Measurements from ENCODE around the gene ZSCAN10. TPM values are rescaled to one million over a fixed set of nuclear protein-coding genes. Genes with fewer than 3 reads are reported as not detected.

Gene ZSCAN10
- total and polyA plus RNA-seq, 9 of the 15 experiments (the other 6 are each of a cell fraction or from before 2014, with no cell fraction given) = 0.22 TPM; not detected in 8

DNA sequence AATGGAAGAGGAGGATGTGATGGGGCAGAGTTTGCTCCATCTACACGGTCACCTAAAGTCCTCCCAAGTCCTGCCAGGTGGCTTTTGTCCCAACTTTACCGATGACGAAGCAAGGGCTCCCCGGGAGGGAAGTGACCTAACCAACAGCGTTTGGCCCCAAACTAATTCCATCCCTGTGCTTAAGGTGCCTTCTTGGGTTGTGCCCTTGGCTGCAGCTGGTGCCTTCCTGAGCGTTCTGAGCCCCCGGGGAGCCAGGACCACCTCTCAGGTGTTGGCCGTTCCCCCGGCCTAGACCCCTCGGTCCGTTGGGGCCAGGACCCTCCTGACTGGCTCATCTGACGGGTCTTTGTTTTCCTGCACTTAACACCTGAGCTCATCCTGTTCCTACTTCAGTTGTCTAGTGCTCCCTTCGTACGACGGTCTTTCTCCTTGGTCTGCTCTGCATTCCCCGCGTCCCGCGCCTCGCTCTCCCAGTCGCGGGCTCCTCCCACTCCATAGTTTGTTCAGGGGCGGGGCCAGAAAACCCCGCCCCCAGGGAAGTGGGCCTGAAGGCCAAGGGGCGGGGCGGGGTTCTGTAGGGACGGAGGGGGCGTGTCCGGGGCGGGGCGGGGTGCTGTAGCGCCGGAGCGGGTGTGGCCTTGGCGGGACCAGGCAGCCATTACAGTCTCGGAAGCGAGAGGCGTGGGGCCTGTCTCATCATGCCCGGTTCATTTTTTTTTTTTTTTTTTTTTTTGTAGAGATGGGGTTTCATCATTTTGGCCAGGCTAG, 822 bp upstream of the ZSCAN10 start (continued):
- TF ChIP-seq, protein P1, sequence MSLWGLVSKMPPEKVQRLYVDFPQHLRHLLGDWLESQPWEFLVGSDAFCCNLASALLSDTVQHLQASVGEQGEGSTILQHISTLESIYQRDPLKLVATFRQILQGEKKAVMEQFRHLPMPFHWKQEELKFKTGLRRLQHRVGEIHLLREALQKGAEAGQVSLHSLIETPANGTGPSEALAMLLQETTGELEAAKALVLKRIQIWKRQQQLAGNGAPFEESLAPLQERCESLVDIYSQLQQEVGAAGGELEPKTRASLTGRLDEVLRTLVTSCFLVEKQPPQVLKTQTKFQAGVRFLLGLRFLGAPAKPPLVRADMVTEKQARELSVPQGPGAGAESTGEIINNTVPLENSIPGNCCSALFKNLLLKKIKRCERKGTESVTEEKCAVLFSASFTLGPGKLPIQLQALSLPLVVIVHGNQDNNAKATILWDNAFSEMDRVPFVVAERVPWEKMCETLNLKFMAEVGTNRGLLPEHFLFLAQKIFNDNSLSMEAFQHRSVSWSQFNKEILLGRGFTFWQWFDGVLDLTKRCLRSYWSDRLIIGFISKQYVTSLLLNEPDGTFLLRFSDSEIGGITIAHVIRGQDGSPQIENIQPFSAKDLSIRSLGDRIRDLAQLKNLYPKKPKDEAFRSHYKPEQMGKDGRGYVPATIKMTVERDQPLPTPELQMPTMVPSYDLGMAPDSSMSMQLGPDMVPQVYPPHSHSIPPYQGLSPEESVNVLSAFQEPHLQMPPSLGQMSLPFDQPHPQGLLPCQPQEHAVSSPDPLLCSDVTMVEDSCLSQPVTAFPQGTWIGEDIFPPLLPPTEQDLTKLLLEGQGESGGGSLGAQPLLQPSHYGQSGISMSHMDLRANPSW (CRISPR knock-in tag; IDR thresholded peaks at IDR 0.05) = no peak
- TF ChIP-seq SREBF2 (CRISPR knock-in tag; IDR thresholded peaks at IDR 0.05) = no peak
- no peak for TF ChIP-seq ESRRB (CRISPR knock-in tag; IDR thresholded peaks at IDR 0.05; ENCODE audit: borderline replicate concordance)
- peak; percentile 61; the same call in 1 of the 2 replicates for TF ChIP-seq POLR2G (IDR thresholded peaks at IDR 0.05; ENCODE audit: low read depth, low read length)
- no peak for TF ChIP-seq BRF1 (IDR thresholded peaks at IDR 0.05; ENCODE audit: borderline replicate concordance, extremely low read depth, insufficient read length)
- TF ChIP-seq, protein P2, sequence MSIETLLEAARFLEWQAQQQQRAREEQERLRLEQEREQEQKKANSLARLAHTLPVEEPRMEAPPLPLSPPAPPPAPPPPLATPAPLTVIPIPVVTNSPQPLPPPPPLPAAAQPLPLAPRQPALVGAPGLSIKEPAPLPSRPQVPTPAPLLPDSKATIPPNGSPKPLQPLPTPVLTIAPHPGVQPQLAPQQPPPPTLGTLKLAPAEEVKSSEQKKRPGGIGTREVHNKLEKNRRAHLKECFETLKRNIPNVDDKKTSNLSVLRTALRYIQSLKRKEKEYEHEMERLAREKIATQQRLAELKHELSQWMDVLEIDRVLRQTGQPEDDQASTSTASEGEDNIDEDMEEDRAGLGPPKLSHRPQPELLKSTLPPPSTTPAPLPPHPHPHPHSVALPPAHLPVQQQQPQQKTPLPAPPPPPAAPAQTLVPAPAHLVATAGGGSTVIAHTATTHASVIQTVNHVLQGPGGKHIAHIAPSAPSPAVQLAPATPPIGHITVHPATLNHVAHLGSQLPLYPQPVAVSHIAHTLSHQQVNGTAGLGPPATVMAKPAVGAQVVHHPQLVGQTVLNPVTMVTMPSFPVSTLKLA (conservative IDR thresholded peaks at IDR 0.05) = no peak
- TF ChIP-seq, protein P3, sequence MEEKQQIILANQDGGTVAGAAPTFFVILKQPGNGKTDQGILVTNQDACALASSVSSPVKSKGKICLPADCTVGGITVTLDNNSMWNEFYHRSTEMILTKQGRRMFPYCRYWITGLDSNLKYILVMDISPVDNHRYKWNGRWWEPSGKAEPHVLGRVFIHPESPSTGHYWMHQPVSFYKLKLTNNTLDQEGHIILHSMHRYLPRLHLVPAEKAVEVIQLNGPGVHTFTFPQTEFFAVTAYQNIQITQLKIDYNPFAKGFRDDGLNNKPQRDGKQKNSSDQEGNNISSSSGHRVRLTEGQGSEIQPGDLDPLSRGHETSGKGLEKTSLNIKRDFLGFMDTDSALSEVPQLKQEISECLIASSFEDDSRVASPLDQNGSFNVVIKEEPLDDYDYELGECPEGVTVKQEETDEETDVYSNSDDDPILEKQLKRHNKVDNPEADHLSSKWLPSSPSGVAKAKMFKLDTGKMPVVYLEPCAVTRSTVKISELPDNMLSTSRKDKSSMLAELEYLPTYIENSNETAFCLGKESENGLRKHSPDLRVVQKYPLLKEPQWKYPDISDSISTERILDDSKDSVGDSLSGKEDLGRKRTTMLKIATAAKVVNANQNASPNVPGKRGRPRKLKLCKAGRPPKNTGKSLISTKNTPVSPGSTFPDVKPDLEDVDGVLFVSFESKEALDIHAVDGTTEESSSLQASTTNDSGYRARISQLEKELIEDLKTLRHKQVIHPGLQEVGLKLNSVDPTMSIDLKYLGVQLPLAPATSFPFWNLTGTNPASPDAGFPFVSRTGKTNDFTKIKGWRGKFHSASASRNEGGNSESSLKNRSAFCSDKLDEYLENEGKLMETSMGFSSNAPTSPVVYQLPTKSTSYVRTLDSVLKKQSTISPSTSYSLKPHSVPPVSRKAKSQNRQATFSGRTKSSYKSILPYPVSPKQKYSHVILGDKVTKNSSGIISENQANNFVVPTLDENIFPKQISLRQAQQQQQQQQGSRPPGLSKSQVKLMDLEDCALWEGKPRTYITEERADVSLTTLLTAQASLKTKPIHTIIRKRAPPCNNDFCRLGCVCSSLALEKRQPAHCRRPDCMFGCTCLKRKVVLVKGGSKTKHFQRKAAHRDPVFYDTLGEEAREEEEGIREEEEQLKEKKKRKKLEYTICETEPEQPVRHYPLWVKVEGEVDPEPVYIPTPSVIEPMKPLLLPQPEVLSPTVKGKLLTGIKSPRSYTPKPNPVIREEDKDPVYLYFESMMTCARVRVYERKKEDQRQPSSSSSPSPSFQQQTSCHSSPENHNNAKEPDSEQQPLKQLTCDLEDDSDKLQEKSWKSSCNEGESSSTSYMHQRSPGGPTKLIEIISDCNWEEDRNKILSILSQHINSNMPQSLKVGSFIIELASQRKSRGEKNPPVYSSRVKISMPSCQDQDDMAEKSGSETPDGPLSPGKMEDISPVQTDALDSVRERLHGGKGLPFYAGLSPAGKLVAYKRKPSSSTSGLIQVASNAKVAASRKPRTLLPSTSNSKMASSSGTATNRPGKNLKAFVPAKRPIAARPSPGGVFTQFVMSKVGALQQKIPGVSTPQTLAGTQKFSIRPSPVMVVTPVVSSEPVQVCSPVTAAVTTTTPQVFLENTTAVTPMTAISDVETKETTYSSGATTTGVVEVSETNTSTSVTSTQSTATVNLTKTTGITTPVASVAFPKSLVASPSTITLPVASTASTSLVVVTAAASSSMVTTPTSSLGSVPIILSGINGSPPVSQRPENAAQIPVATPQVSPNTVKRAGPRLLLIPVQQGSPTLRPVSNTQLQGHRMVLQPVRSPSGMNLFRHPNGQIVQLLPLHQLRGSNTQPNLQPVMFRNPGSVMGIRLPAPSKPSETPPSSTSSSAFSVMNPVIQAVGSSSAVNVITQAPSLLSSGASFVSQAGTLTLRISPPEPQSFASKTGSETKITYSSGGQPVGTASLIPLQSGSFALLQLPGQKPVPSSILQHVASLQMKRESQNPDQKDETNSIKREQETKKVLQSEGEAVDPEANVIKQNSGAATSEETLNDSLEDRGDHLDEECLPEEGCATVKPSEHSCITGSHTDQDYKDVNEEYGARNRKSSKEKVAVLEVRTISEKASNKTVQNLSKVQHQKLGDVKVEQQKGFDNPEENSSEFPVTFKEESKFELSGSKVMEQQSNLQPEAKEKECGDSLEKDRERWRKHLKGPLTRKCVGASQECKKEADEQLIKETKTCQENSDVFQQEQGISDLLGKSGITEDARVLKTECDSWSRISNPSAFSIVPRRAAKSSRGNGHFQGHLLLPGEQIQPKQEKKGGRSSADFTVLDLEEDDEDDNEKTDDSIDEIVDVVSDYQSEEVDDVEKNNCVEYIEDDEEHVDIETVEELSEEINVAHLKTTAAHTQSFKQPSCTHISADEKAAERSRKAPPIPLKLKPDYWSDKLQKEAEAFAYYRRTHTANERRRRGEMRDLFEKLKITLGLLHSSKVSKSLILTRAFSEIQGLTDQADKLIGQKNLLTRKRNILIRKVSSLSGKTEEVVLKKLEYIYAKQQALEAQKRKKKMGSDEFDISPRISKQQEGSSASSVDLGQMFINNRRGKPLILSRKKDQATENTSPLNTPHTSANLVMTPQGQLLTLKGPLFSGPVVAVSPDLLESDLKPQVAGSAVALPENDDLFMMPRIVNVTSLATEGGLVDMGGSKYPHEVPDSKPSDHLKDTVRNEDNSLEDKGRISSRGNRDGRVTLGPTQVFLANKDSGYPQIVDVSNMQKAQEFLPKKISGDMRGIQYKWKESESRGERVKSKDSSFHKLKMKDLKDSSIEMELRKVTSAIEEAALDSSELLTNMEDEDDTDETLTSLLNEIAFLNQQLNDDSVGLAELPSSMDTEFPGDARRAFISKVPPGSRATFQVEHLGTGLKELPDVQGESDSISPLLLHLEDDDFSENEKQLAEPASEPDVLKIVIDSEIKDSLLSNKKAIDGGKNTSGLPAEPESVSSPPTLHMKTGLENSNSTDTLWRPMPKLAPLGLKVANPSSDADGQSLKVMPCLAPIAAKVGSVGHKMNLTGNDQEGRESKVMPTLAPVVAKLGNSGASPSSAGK (IDR thresholded peaks at IDR 0.05) = peak; percentile 71
- TF ChIP-seq SMAD2 (IDR thresholded peaks at IDR 0.05; ENCODE audit: low read depth, low read length) = no peak
- no peak for TF ChIP-seq FUS (optimal IDR thresholded peaks at IDR 0.05; ENCODE audit: low read depth, low read length)
- TF ChIP-seq BHLHE40 (IDR thresholded peaks at IDR 0.05; ENCODE audit: low read length) = no peak
- no peak for TF ChIP-seq CBFB (CRISPR knock-in tag; IDR thresholded peaks at IDR 0.05)
